ENCODE data around the gene DDX27.

DDX27 gene

GRCh38 chr20:49219924-49220831 lies 962 bp downstream of the DDX27 start:
- Histone ChIP-seq H4K20me1 (ENCODE audit: control insufficient read depth, insufficient read depth, low read depth, low read length) (no peaks in the 10 kb centered on the region), H3K27ac (ENCODE audit: low read depth, low read length) (peak overlapping the region; percentile 44)

GRCh38 chr20:49225896-49226295 lies 6.7 kb downstream of the DDX27 start:
- TF ChIP-seq, protein P1, sequence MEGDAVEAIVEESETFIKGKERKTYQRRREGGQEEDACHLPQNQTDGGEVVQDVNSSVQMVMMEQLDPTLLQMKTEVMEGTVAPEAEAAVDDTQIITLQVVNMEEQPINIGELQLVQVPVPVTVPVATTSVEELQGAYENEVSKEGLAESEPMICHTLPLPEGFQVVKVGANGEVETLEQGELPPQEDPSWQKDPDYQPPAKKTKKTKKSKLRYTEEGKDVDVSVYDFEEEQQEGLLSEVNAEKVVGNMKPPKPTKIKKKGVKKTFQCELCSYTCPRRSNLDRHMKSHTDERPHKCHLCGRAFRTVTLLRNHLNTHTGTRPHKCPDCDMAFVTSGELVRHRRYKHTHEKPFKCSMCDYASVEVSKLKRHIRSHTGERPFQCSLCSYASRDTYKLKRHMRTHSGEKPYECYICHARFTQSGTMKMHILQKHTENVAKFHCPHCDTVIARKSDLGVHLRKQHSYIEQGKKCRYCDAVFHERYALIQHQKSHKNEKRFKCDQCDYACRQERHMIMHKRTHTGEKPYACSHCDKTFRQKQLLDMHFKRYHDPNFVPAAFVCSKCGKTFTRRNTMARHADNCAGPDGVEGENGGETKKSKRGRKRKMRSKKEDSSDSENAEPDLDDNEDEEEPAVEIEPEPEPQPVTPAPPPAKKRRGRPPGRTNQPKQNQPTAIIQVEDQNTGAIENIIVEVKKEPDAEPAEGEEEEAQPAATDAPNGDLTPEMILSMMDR (IDR thresholded peaks at IDR 0.05; ENCODE audit: low read depth, low read length, poor library complexity, severe bottlenecking) = no peak
- no peak for TF ChIP-seq EZH2phosphoT487 (IDR thresholded peaks at IDR 0.05; ENCODE audit: borderline replicate concordance, low read length)
- Histone ChIP-seq H3K9me2 (replicated peaks; ENCODE audit: control insufficient read depth, low read length) (no peaks in the 10 kb centered on the region), H3K9me3 (ENCODE audit: control insufficient read depth, insufficient read depth, low read length) (no peaks in the 10 kb centered on the region), H3F3A (ENCODE audit: control insufficient read depth, insufficient read depth) (no peaks in the 10 kb centered on the region), H4K20me1 (ENCODE audit: control insufficient read depth, insufficient read depth, low read depth, low read length) (no peaks in the 10 kb centered on the region), H3K4me2 (ENCODE audit: low read length) (no peak overlapping the region), H3K27me3 (ENCODE audit: control insufficient read depth, low read length) (no peaks in the 10 kb centered on the region), H3K36me3 (ENCODE audit: control insufficient read depth, low read length) (peaks cover 72% of the 10 kb centered on the region), H3K4me3 (ENCODE audit: low read length) (no peak overlapping the region), H3K4me1 (ENCODE audit: control insufficient read depth, low read length) (peaks cover 8% of the 10 kb centered on the region; the same call in 1 of the 2 replicates), H3K27ac (ENCODE audit: low read depth, low read length) (no peak overlapping the region), H3K79me2 (ENCODE audit: control insufficient read depth, low read length) (peaks cover 11% of the 10 kb centered on the region)

More at GRCh38 chr20:49219924-49220831, 962 bp downstream of the DDX27 start:
- Histone ChIP-seq H3K4me2 (ENCODE audit: low read length) (peak overlapping the region; percentile 84), H3F3A (ENCODE audit: control insufficient read depth, insufficient read depth) (no peaks in the 10 kb centered on the region), H3K9me3 (ENCODE audit: control insufficient read depth, insufficient read depth, low read length) (no peaks in the 10 kb centered on the region), H3K79me2 (ENCODE audit: control insufficient read depth, low read length) (peaks cover 28% of the 10 kb centered on the region), H3K4me1 (ENCODE audit: control insufficient read depth, low read length) (peaks cover 24% of the 10 kb centered on the region), H3K27me3 (ENCODE audit: control insufficient read depth, low read length) (no peaks in the 10 kb centered on the region), H3K4me3 (ENCODE audit: low read length) (peak overlapping the region; percentile 90), H3K36me3 (ENCODE audit: control insufficient read depth, low read length) (peaks cover 40% of the 10 kb centered on the region), H3K9me2 (replicated peaks; ENCODE audit: control insufficient read depth, low read length) (no peaks in the 10 kb centered on the region)
- no peak for TF ChIP-seq EZH2phosphoT487 (IDR thresholded peaks at IDR 0.05; ENCODE audit: borderline replicate concordance, low read length)
- TF ChIP-seq, protein P1 (IDR thresholded peaks at IDR 0.05; ENCODE audit: low read depth, low read length, poor library complexity, severe bottlenecking) = no peak

GRCh38 chr20:49228676-49229075 lies 9.5 kb downstream of the DDX27 start:
- TF ChIP-seq EZH2phosphoT487 (IDR thresholded peaks at IDR 0.05; ENCODE audit: borderline replicate concordance, low read length) = no peak
- TF ChIP-seq, protein P1 (IDR thresholded peaks at IDR 0.05; ENCODE audit: low read depth, low read length, poor library complexity, severe bottlenecking) = no peak
- peaks cover 68% of the 10 kb centered on the region for H3K36me3 ChIP-seq (ENCODE audit: control insufficient read depth, low read length)
- H3K9me3 ChIP-seq (ENCODE audit: control insufficient read depth, insufficient read depth, low read length) = no peaks in the 10 kb centered on the region
- no peaks in the 10 kb centered on the region for H4K20me1 ChIP-seq (ENCODE audit: control insufficient read depth, insufficient read depth, low read depth, low read length)
- H3K4me1 ChIP-seq (ENCODE audit: control insufficient read depth, low read length) = peaks cover 8% of the 10 kb centered on the region; the same call in 1 of the 2 replicates
- no peaks in the 10 kb centered on the region for H3K79me2 ChIP-seq (ENCODE audit: control insufficient read depth, low read length)
- no peaks in the 10 kb centered on the region for H3K9me2 ChIP-seq (replicated peaks; ENCODE audit: control insufficient read depth, low read length)
- no peak overlapping the region for H3K4me3 ChIP-seq (ENCODE audit: low read length)
- H3K27ac ChIP-seq (ENCODE audit: low read depth, low read length) = no peak overlapping the region
- no peaks in the 10 kb centered on the region for H3K27me3 ChIP-seq (ENCODE audit: control insufficient read depth, low read length)
- no peaks in the 10 kb centered on the region for H3F3A ChIP-seq (ENCODE audit: control insufficient read depth, insufficient read depth)
- no peak overlapping the region for H3K4me2 ChIP-seq (ENCODE audit: low read length)

Data from DOHH2 (cell line).